GM12892 (cell line): ENCODE measurements around the gene TMEM17.

Experiments
- POLR2A ChIP-seq: IDR thresholded peaks from 2 replicates; pipeline ENCODE4 v1.6.1; 2011; ENCODE audit warnings: low read depth, low read length, control low read depth
- POLR2AphosphoS5 ChIP-seq: IDR thresholded peaks from 2 replicates; pipeline ENCODE4 v1.6.1; 2011; ENCODE audit warnings: low read depth, low read length, control low read depth
- TAF1 ChIP-seq: IDR thresholded peaks from 2 replicates; pipeline ENCODE4 v1.6.1; 2011; ENCODE audit warnings: low read depth, mild to moderate bottlenecking, control low read depth, low read length, borderline replicate concordance

DNA sequence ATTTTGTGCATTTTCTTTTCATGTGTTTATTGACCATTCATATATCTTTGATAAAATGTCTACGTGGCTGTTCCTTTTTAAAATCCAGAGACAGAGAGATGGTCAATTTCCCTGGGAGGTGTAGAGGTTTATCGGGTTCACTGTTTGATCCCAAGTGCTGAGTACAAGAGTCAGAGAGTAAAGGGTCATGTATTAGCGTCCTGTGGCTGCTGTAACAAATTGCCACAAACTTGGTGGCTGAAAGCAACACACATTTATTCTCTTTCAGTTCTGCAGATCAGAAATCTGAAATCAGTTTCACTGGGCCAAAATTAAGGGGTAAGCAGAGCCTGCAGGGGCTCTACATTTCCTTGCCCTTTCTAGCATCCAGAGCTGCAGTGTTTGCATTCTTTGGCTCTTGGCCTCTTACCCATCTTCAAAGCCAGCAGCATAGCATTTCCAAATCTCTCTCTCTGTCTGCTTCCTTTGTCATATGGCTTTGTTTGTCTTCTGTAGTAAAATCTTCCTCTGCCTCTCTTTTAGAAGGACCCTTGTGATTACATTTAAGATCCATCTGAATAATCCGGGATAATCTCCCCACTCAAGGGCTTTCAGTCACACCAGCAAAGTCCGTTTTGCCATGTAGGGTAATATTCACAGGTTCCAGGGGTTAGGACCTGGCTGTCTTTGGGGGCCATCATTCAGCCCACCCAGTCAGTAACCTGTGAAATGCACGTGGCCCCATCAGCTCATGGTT is 49.9 kb downstream of the TMEM17 start:
- TF ChIP-seq POLR2A, result no peak
- TF ChIP-seq TAF1, result no peak
- no peak for TF ChIP-seq POLR2AphosphoS5
